Mucosa of stomach (tissue), 1 donor: ENCODE data around the gene TMEM53.
A peak's percentile ranks its signal among the peaks of the same experiment; 100 is the strongest.
"Not testable (repeated sequence)": the region's sequence is repeated elsewhere in the genome, so short reads cannot be mapped to it uniquely, and the experiment has no call there.

ENCODE experiments used
- H3K27me3 ChIP-seq: one replicate; pipeline ENCODE4 v1.7.0; 2013; ENCODE audit warnings: mild to moderate bottlenecking, low read length; ENCODE audit not compliant: control insufficient read depth, insufficient read depth
- H3K36me3 ChIP-seq: one replicate; pipeline ENCODE4 v1.7.0; 2013; ENCODE audit warnings: low read length; ENCODE audit not compliant: control insufficient read depth, insufficient read depth
- H3K4me1 ChIP-seq: one replicate; pipeline ENCODE4 v1.7.0; 2013; ENCODE audit warnings: mild to moderate bottlenecking, low read length; ENCODE audit not compliant: control insufficient read depth, insufficient read depth
- H3K4me3 ChIP-seq: one replicate; pipeline ENCODE4 v1.7.0; 2013; ENCODE audit warnings: low read length
- H3K9ac ChIP-seq: one replicate; pipeline ENCODE4 v1.7.0; 2013; ENCODE audit warnings: mild to moderate bottlenecking, low read length, moderate library complexity
- H3K9me3 ChIP-seq: one replicate; pipeline ENCODE4 v1.7.0; 2013; ENCODE audit warnings: mild to moderate bottlenecking, low read length, moderate library complexity; ENCODE audit not compliant: control insufficient read depth
- donor health status: Pancreatic carcinoma.

The TMEM53 gene

DNA sequence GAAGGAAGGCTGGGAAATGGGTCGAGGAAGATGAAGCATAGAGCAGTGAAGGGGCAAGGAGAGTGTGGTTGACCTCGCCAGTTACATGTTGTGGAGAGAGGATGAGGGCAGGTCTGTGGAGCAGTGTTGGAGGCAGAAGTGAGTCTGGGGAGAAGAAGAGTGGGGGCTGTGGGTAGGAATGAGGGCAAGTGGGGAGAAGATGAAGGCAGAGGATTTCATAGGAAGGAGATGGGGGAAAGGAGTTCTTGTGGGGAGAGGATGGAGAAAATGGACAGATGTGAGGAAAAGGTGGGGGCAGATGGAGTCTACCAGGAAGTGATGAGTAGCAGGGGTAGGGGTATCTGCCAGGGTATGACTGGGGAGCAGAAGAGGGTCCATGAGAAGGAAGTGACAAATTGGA lies 3.8 kb upstream of the TMEM53 start:
- no peak overlapping the region for H3K9ac ChIP-seq
- no peak overlapping the region for H3K4me3 ChIP-seq
- no peaks in the 10 kb centered on the region for H3K27me3 ChIP-seq
- H3K4me1 ChIP-seq, result peaks cover 45% of the 10 kb centered on the region
- H3K36me3 ChIP-seq, result no peaks in the 10 kb centered on the region
- no peaks in the 10 kb centered on the region for H3K9me3 ChIP-seq

DNA sequence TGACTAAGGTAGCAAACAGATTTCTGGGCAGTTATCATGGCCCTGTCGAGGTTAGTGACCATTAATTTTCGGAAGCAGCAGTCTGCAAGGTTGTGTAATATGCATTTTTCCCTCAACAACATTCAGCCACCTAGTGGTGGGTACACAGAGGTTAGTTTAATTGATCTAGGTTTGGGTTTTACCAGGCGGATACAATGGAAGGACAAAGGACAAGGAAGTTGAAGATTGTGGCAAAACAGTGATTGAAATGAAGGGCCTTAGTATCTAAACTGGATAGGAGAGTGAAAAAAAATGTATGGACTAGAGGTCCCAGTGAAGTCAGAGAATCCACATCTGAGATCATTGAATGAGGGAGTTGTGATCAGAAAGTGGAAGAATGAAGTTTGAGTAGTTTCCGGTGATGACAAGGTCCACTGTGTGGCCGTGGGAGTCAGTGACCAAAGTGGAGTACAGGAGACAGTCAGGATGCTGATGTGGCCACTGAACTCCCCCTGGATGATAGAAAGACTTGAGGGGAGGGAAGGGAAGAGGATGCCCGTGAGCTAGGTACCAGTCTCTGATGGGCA lies 3.0 kb upstream of the TMEM53 start:
- peaks cover 53% of the 10 kb centered on the region for H3K4me1 ChIP-seq
- no peak overlapping the region for H3K4me3 ChIP-seq
- no peak overlapping the region for H3K9ac ChIP-seq

DNA sequence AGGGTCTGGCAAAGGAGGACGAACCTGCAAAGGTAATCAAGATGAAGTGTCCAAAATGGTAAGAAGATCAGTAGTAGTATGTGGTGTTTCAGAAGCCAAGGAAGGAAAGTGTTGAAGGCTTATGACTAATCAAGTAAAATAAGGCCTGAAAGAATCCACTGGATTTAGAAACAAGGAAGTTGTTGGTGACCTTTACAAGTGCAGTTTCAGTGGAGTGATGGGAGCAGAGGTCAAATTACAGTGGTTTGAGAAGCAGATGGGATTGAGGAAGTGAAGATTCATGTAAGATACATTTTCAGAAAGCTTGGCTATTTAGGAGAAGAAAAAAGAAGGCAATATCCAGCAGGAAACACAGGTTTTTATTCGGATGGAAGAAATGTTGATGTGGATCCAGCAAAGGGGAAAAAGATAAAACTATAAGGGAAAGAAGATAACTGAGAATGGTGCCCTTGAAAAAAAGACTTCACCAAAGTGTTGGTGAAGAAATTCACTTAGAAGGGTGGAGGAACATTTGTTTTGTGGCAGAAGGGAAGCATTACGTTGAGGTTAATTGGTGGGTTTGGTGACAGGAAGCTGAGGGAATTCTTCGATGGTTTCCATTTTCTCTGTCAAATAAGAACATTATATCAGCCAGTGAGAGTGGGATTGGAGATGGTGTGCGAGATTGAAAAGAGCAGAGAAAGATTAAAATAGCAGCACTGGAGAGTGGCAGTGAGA lies 2.4 kb upstream of the TMEM53 start:
- peaks cover 52% of the 10 kb centered on the region for H3K4me1 ChIP-seq
- H3K9ac ChIP-seq, result no peak overlapping the region
- H3K9me3 ChIP-seq, result no peaks in the 10 kb centered on the region
- no peaks in the 10 kb centered on the region for H3K27me3 ChIP-seq
- no peak overlapping the region for H3K4me3 ChIP-seq
- H3K36me3 ChIP-seq, result no peaks in the 10 kb centered on the region

More for the DNA sequence above, 3.0 kb upstream of the TMEM53 start:
- Histone ChIP-seq H3K9me3 (no peaks in the 10 kb centered on the region), H3K36me3 (no peaks in the 10 kb centered on the region), H3K27me3 (no peaks in the 10 kb centered on the region)

DNA sequence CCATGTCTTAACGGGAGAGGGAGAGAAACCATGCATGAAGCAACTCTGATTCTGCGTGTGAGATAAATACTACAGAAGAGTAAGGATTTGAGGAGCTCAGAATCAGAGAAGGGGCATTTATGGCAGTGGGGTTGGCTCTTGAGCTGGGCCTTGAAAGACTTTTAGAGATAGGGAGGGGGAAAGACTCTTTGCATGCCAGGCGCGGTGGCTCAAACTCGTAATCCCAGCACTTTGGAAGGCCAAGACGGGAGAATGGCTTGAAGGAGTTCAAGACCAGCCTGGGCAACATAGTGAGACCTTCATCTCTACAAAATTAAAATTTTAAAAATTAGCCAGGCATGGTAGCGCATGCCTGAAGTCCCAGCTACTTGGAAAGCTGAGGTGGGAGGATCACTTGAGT lies 905 bp upstream of the TMEM53 start:
- Histone ChIP-seq H3K9ac (no peak overlapping the region), H3K36me3 (no peaks in the 10 kb centered on the region), H3K27me3 (no peaks in the 10 kb centered on the region), H3K9me3 (no peaks in the 10 kb centered on the region), H3K4me3 (peak overlapping the region; percentile 48), H3K4me1 (peaks cover 51% of the 10 kb centered on the region)

DNA sequence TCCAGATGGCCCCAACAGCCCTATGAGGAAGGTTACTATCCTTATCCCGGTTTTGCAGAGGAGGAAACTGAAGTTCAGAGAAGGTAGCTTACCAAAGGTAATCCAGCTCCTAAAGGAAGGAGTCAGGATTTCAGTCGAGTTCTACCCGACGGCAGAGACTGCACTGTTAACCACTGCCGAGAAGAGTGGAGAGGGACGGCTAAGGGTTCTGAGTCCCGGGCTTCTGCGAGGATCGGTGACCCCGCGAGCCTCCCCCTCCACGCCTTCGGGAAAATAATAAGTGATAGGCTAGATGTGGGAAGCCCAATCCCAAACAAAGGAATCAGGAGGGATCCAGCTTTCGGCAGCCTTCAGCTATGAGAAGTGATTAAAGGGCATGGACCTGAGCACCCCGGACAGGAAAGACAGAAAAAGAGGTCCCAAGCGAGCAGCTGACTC lies 587 bp downstream of the TMEM53 start:
- Histone ChIP-seq H3K9ac (peak overlapping the region; percentile 76), H3K4me1 (peaks cover 51% of the 10 kb centered on the region), H3K27me3 (no peaks in the 10 kb centered on the region)

DNA sequence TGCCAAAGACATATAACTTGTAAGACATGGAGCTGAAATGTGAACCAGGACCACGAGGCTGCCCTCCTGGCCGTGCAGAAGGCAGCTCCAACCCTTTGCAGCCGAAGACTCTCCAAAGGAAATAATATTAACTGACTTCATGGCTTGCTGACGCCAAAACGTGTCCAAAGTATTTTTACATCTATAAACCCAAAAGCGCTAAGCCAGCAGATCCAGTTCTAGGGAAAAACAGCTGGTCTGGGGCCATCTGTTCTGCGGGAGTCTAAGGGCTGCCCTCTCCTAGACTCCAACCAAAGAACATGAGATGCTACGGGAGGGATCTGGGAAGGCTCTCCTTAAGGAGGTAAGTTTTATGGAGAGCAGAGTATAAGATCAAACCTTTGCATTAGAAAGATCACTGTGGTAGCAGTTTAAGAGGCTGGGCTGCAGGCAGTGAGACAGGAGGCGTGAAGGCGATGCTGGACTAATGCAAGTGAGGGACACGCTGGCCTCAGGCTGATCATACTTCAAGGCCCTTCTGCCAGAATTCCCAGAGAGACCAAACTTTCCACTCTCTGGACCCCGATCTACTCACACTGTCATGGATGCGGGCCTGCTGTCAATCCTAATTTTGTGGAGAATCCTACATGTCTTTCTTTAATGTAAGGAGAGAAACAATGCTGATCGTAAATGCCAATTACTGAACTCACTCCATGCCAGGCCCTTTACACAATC lies 1.2 kb downstream of the TMEM53 start:
- peak overlapping the region; percentile 48 for H3K4me3 ChIP-seq
- peaks cover 51% of the 10 kb centered on the region for H3K4me1 ChIP-seq
- no peaks in the 10 kb centered on the region for H3K27me3 ChIP-seq
- H3K9ac ChIP-seq, result peak overlapping the region; percentile 76
- H3K9me3 ChIP-seq, result no peaks in the 10 kb centered on the region
- no peaks in the 10 kb centered on the region for H3K36me3 ChIP-seq

More for the DNA sequence above, 587 bp downstream of the TMEM53 start:
- Histone ChIP-seq H3K36me3 (no peaks in the 10 kb centered on the region), H3K4me3 (peak overlapping the region; percentile 48), H3K9me3 (no peaks in the 10 kb centered on the region)

DNA sequence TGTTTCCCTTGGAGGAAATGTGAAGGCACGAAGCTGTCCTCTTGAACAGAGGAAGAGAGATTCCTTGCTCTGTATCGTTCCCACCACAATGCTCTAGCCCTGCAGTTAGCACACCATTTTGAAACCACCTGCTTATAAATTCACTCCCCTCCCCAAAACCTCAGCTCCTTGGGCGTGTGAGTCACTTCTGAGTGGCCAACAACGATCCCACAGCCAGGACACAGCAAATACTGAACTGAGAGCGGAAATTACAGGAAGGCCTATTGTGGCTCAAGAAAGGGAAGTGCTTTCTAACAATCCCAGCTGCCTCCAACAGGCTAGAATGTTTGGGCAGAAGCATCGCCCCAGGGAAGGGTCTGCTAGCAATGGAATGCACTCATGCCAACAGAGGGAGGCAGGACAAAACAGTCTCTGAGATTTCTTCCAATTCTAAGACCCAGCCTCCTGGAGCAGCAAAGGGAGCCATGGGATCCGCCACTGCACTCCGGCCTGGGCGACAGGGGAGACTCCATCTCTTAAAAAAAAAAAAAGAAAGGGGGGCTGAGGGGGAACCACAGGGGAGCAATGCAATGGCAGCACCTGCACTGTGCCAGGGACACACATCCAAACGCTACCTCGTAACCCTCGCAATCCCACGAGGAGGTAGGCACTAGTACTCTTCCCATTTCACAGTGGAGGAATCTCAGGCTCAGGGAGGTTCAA lies 1.9 kb downstream of the TMEM53 start:
- H3K4me1 ChIP-seq, result peaks cover 47% of the 10 kb centered on the region
- H3K4me3 ChIP-seq, result no peak overlapping the region
- no peak overlapping the region for H3K9ac ChIP-seq
- no peaks in the 10 kb centered on the region for H3K27me3 ChIP-seq
- no peaks in the 10 kb centered on the region for H3K9me3 ChIP-seq
- no peaks in the 10 kb centered on the region for H3K36me3 ChIP-seq

DNA sequence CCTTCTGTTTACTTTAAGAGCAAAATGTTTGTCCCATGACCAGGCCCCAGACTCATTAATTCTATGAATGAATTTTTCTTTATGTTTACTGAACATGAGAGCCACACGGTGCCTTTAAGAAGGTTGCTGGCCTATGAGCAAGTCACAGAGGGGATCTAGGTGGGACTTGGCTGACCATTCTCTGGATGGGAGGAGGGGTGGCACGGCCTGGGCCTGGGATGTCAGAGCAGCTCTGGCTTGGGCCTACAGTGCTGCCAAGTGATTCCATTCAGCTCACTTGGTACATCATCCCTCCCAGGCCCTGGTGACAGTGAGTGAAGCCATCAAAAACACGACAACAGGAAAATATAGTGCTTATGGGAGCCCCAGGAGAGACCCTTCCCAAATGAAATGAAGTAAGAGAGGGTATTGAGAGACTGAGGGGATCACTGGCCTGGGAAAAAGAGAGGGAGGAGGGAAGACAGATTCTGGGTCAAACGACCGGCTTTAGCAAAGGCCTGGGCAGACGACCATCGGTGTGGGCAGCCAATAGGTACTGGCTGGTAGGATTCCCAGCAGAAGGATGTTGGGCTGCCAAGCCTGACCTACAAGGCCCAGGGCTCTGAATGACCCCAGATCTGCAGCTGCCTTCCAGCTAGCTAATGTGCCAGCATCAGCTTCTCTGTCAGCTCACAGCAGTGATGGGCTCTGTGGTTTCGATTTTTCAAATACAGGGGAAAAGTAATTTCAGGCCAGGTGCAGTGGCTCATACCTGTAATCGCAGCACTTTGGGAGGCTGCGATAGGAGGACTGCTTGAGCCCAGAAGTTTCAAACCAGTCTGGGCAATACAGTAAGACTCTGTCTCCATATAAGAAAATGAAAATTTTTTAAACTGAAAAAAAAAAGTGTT lies 3.3 kb downstream of the TMEM53 start:
- no peaks in the 10 kb centered on the region for H3K9me3 ChIP-seq
- H3K27me3 ChIP-seq, result no peaks in the 10 kb centered on the region
- no peak overlapping the region for H3K9ac ChIP-seq
- H3K4me1 ChIP-seq, result peaks cover 33% of the 10 kb centered on the region
- no peak overlapping the region for H3K4me3 ChIP-seq
- no peaks in the 10 kb centered on the region for H3K36me3 ChIP-seq

DNA sequence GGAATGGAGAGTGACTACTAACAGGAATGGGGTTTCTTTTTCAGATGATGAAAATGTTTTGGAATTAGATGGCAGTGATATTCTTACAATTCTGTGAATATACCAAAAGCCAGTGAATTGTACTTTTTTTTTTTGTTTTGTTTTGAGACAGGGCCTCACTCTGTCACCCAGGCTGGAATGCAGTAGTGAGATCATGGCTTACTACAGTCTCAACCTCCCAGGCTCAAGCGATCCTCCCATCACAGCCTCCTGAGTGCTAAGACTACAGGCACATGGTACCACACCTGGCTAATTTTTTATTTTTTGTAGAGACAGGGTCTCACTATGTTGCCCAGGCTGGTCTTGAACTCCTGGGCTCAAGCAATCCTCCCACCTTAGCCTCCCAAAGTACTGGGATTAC lies 7.6 kb downstream of the TMEM53 start:
- H3K9ac ChIP-seq, H3K27me3 ChIP-seq, H3K36me3 ChIP-seq: not testable (repeated sequence)

DNA sequence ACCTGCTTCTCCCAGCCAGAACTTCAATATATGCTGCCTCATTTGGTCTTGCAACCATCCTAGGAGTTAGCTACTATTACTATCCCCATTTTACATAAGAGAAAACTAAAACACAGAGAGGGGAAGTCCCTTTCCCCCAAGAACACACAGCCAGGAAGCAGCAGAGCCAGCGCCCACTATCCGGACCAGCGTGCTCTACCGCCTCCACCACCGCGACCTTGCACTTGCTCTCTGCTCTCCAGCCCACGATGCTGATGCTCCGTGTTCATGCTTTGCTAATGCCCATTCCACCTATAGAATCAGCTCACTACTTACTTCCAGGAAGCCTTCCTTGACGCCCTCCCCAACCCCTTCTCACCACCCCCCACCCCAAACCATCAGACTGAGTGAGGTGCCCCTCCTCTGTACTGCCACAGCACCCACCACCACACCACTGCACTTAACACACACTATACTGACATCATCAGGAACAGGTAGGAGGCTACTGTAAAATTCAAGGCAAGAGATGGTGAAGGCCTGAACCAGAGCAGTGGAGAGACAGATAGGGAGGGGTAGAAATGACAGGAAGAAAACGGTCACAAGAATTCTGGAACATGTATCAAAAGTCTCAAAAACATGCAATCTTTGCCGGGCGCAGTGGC lies 9.4 kb downstream of the TMEM53 start:
- Histone ChIP-seq H3K27me3 (no peaks in the 10 kb centered on the region), H3K36me3 (no peaks in the 10 kb centered on the region), H3K4me1 (peaks cover 6% of the 10 kb centered on the region), H3K9me3 (no peaks in the 10 kb centered on the region), H3K9ac (no peak overlapping the region), H3K4me3 (no peak overlapping the region)

More for the DNA sequence above, 7.6 kb downstream of the TMEM53 start:
- not testable (repeated sequence) for H3K4me1 ChIP-seq, H3K4me3 ChIP-seq, H3K9me3 ChIP-seq

DNA sequence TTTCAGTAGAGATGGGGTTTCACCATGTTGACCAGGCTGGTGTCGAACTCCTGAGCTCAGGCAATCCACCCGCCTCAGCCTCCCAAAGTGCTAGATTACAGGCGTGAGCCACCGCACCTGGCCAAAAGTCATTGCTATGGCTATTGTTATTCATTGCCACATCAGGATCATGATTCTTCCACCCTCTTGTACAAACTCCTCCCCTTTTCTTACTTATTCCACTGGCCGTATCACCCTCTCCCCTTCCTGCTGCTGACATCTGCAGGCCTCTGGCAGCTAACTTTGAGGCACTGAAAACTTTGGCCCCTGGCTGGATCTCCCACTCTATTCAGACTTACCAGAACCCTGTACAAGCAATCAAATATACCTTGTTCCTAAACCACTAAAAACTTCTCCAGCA lies 10.9 kb downstream of the TMEM53 start:
- Histone ChIP-seq H3K27me3 (no peaks in the 10 kb centered on the region), H3K36me3 (peaks cover 3% of the 10 kb centered on the region), H3K4me3 (no peak overlapping the region), H3K9me3 (no peaks in the 10 kb centered on the region), H3K4me1 (peaks cover 8% of the 10 kb centered on the region), H3K9ac (no peak overlapping the region)
